Measurements from ENCODE around the gene SH3RF1. TPM values are rescaled to one million over a fixed set of nuclear protein-coding genes. Genes with fewer than 3 reads are reported as not detected.

The SH3RF1 gene
- total RNA-seq, 1 donor: 57.8 TPM

GRCh38 chr4:169115144-169115896, 155.4 kb downstream of the SH3RF1 start:
- DNase-seq (ENCODE audit: low read depth): no peak
- no peak for TF ChIP-seq CTCF (IDR thresholded peaks at IDR 0.05; ENCODE audit: insufficient read depth, low read length)
- no peak overlapping the region for H3K4me3 ChIP-seq (ENCODE audit: low read depth, low read length)

GRCh38 chr4:169114341-169114974, 156.3 kb downstream of the SH3RF1 start:
- H3K4me3 ChIP-seq (ENCODE audit: low read depth, low read length): no peak overlapping the region
- TF ChIP-seq CTCF (IDR thresholded peaks at IDR 0.05; ENCODE audit: insufficient read depth, low read length): no peak
- DNase-seq (ENCODE audit: low read depth): no peak

- no peak overlapping the region for H3K4me3 ChIP-seq (ENCODE audit: low read depth, low read length)
- no peak for DNase-seq (ENCODE audit: low read depth)
- no peak for TF ChIP-seq CTCF (IDR thresholded peaks at IDR 0.05; ENCODE audit: insufficient read depth, low read length)
Observed at GRCh38 chr4:169110633-169111032, 160.1 kb downstream of the SH3RF1 start.

GRCh38 chr4:169109035-169109675, 161.6 kb downstream of the SH3RF1 start:
- no peak for DNase-seq (ENCODE audit: low read depth)
- no peak overlapping the region for H3K4me3 ChIP-seq (ENCODE audit: low read depth, low read length)
- no peak for TF ChIP-seq CTCF (IDR thresholded peaks at IDR 0.05; ENCODE audit: insufficient read depth, low read length)

- no peak overlapping the region for H3K4me3 ChIP-seq (ENCODE audit: low read depth, low read length)
- no peak for DNase-seq (ENCODE audit: low read depth)
- TF ChIP-seq CTCF (IDR thresholded peaks at IDR 0.05; ENCODE audit: insufficient read depth, low read length): no peak
Observed at GRCh38 chr4:169108303-169108702, 162.5 kb downstream of the SH3RF1 start.

- no peak for DNase-seq (ENCODE audit: low read depth)
Observed at GRCh38 chr4:169107528-169107927, 163.2 kb downstream of the SH3RF1 start.

More at GRCh38 chr4:169107528-169107927, 163.2 kb downstream of the SH3RF1 start:
- no peak for TF ChIP-seq CTCF (IDR thresholded peaks at IDR 0.05; ENCODE audit: insufficient read depth, low read length)
- H3K4me3 ChIP-seq (ENCODE audit: low read depth, low read length): no peak overlapping the region
